A549 (cell line): ENCODE data around the gene STOX1. TPM values are rescaled to one million over a fixed set of nuclear protein-coding genes. Genes with fewer than 3 reads are reported as not detected.

ENCODE experiments used
- ATAC-seq, 2 experiments: fragments of 200-7000 bp in 1 of 2; fragments of >200 bp in 1 of 2; cut with Nextera tagmentation in 1 of 2; cut with Tn5 transposase in 1 of 2; 3 replicates each; pipeline versions ENCODE4 v1.8.0 to v1.9.1; 2018 to 2020; ENCODE audit warnings: mild to moderate bottlenecking in 1 of 2, moderate library complexity in 1 of 2
- CTCF ChIA-PET: fragments of 300-600 bp; sonication (Branson Sonifier 250); formaldehyde crosslinking; extraction: SDS; loops from one replicate; lab custom pipeline; 2021; ENCODE audit warnings: antibody characterized with exemption, inconsistent platforms; lab: Yijun Ruan, JAX
- POLR2A ChIA-PET: fragments of 350-600 bp; formaldehyde crosslinking; extraction: SDS; loops from one replicate; lab custom pipeline; 2021; ENCODE audit warnings: antibody characterized with exemption, inconsistent platforms; lab: Yijun Ruan, JAX
- DNase-seq, 2 experiments: peaks; one replicate each; pipeline versions ENCODE4 v3.0.0 to v3.0.0-alpha.2; 2011 to 2016; ENCODE audit warnings: low read depth in 1 of 2, low spot score in 1 of 2
- FAIRE-seq: peaks from 2 replicates; lab custom pipeline; 2011; peaks lifted over from hg19 to GRCh38; lab: Jason Lieb, UNC
- H3K27ac ChIP-seq, 2 experiments: fragments of >200 bp; sonication (Bioruptor Twin); formaldehyde crosslinking; 3 replicates each; pipeline ENCODE4 v1.5.1; 2016 to 2017
- H3K4me1 ChIP-seq: fragments of >200 bp; sonication (Bioruptor Twin); formaldehyde crosslinking; 3 replicates; pipeline ENCODE4 v1.6.1; 2016
- H3K4me2 ChIP-seq: fragments of >200 bp; sonication (Bioruptor Twin); formaldehyde crosslinking; 3 replicates; pipeline ENCODE4 v1.6.1; 2016
- H3K4me3 ChIP-seq: fragments of >200 bp; sonication (Bioruptor Twin); formaldehyde crosslinking; 3 replicates; pipeline ENCODE4 v1.5.1; 2016
- H3K9me3 ChIP-seq: fragments of >200 bp; sonication (Bioruptor Twin); formaldehyde crosslinking; 3 replicates; pipeline ENCODE4 v1.6.1; 2016
- CHD2 ChIP-seq: fragments of 150-350 bp; IDR thresholded peaks from 2 replicates; pipeline ENCODE4 v1.6.1; 2014; ENCODE audit warnings: low read length; ENCODE audit not compliant: partially characterized antibody
- CTCF ChIP-seq: fragments of >200 bp; sonication (Bioruptor Twin); formaldehyde crosslinking; IDR thresholded peaks from 3 replicates; pipeline ENCODE4 v1.5.1; 2016
- EP300 ChIP-seq, 2 experiments: fragments of >200 bp; sonication (Bioruptor Twin); formaldehyde crosslinking; IDR thresholded peaks; 2 replicates in 1 of 2; 3 replicates in 1 of 2; pipeline ENCODE4 v1.6.1; 2016 to 2017
- HDAC2 ChIP-seq: fragments of 200-600 bp; sonication (generic); IDR thresholded peaks from 2 replicates; pipeline ENCODE4 v1.6.1; 2016
- HES2 ChIP-seq: fragments of >200 bp; sonication (Bioruptor Twin); formaldehyde crosslinking; IDR thresholded peaks from 2 replicates; pipeline ENCODE4 v1.6.1; 2016
- HEYL ChIP-seq: fragments of 250-450 bp; sonication (Bioruptor Pico); IDR thresholded peaks from 2 replicates; pipeline ENCODE4 v1.8.0; 2021; ENCODE audit warnings: mild to moderate bottlenecking, moderate library complexity
- HOXA7 ChIP-seq: fragments of 250-450 bp; sonication (Bioruptor Pico); IDR thresholded peaks from 2 replicates; pipeline ENCODE4 v1.5.0; 2020; ENCODE audit warnings: mild to moderate bottlenecking, moderate library complexity
- JUN ChIP-seq, 2 experiments: fragments of >200 bp; sonication (Bioruptor Twin); formaldehyde crosslinking; IDR thresholded peaks; 2 replicates in 1 of 2; 3 replicates in 1 of 2; pipeline ENCODE4 v1.6.1; 2016 to 2017
- KDM1A ChIP-seq: fragments of 200-600 bp; sonication (generic); IDR thresholded peaks from 2 replicates; pipeline ENCODE4 v1.6.1; 2016; ENCODE audit warnings: low read depth, mild to moderate bottlenecking
- KDM5A ChIP-seq: fragments of 200-600 bp; sonication (generic); IDR thresholded peaks from 2 replicates; pipeline ENCODE4 v1.6.1; 2016; ENCODE audit warnings: antibody characterized with exemption, mild to moderate bottlenecking
- MYC ChIP-seq: IDR thresholded peaks from 2 replicates; pipeline ENCODE4 v1.6.1; 2012; ENCODE audit warnings: mild to moderate bottlenecking, inconsistent platforms, low read length, improper control_type of control experiment, borderline replicate concordance
- NPAS2 ChIP-seq: fragments of 250-450 bp; sonication (Bioruptor Pico); IDR thresholded peaks from 2 replicates; pipeline ENCODE4 v1.8.0; 2022; ENCODE audit warnings: mild to moderate bottlenecking, moderate library complexity, borderline replicate concordance
- POLR2A ChIP-seq: IDR thresholded peaks from 2 replicates; pipeline ENCODE4 v1.6.1; 2012; ENCODE audit warnings: mild to moderate bottlenecking, low read length
- POLR2AphosphoS2 ChIP-seq: conservative IDR thresholded peaks from 2 replicates; pipeline ENCODE4 v1.6.1; 2012; ENCODE audit warnings: low read length, improper control_type of control experiment, inconsistent platforms
- RNF2 ChIP-seq: fragments of 200-600 bp; sonication (generic); IDR thresholded peaks from 2 replicates; pipeline ENCODE4 v1.6.1; 2016; ENCODE audit warnings: low read depth, mild to moderate bottlenecking, antibody characterized with exemption, moderate library complexity, borderline replicate concordance
- SMC3 ChIP-seq: fragments of >200 bp; sonication (Bioruptor Twin); formaldehyde crosslinking; IDR thresholded peaks from 3 replicates; pipeline ENCODE4 v1.6.1; 2018; ENCODE audit warnings: inconsistent platforms
- ZC3H11A ChIP-seq: fragments of 450-650 bp; IDR thresholded peaks from 2 replicates; pipeline ENCODE4 v1.6.1; 2014; ENCODE audit warnings: antibody characterized with exemption, mild to moderate bottlenecking
- ZFP36 ChIP-seq: fragments of 450-650 bp; IDR thresholded peaks from 2 replicates; pipeline ENCODE4 v1.6.1; 2014; ENCODE audit warnings: borderline replicate concordance; ENCODE audit not compliant: partially characterized antibody
- ZSCAN20 ChIP-seq: fragments of 250-450 bp; sonication (Bioruptor Pico); IDR thresholded peaks from 2 replicates; pipeline ENCODE4 v1.8.0; 2022; ENCODE audit warnings: mild to moderate bottlenecking, moderate library complexity
- WGBS: methylation state at CpG from one replicate; pipeline ENCODE4 v1.1.6; 2017; ENCODE audit errors: missing lambda C conversion rate; 5-methylcytosine and 5-hydroxymethylcytosine counted together
- polyA plus RNA-seq, 4 experiments: library from polyadenylated mRNA; depleted of rRNA in 3 of 4; stranded (reverse); fragments of >200 nt; fragmentation: RNase III in 1 of 4; extraction: RNeasy Plus Mini Kit Qiagen cat#74134 plus additional on column Dnase treatment in 1 of 4; gene quantifications; 2 replicates in 3 of 4; 3 replicates in 1 of 4; pipeline ENCODE4 v1.2.3, GENCODE V29; 2011 to 2017
- TF ChIP-seq, protein P1 (sequence below): IDR thresholded peaks from 2 replicates; pipeline ENCODE4 v1.6.1; 2012; ENCODE audit warnings: low read depth, borderline replicate concordance
- TF ChIP-seq, protein P2 (sequence below): IDR thresholded peaks from 2 replicates; pipeline ENCODE4 v1.6.1; 2012
- TF ChIP-seq, protein P3 (sequence below): fragments of >200 bp; sonication (Bioruptor Twin); formaldehyde crosslinking; IDR thresholded peaks from 3 replicates; pipeline ENCODE4 v1.6.1; 2016
- TF ChIP-seq, protein P4 (sequence below): fragments of 450-650 bp; IDR thresholded peaks from 2 replicates; pipeline ENCODE4 v1.6.1; 2014; ENCODE audit warnings: antibody characterized with exemption

The STOX1 gene
- polyA plus RNA-seq, 2 of the 4 experiments (the other 2 are of a cell fraction): 0.94 to 1.6 TPM

GRCh38 chr10:68901105-68901927 is 74.0 kb downstream of the STOX1 start, which contains the start of gene DDX50:
Gene DDX50, plus strand, starts transcription at chr10:68901315. Its CDS starts 70 bp downstream, at chr10:68901385.
- peak within 1 kb of the TSS; percentile 91 for H3K4me3 ChIP-seq
- ATAC-seq (peak; percentile 97 to 98), DNase-seq (peak; percentile 89 to 99), FAIRE-seq (peak; percentile 72)
- H3K27ac ChIP-seq: peak within 1 kb of the TSS; percentile 95 to 96
- ChIA-PET CTCF (interaction anchor here (1.3 kb wide), 1 partner anchor 105 kb away, joined by 4 read pairs; no protein-coding TSS in a partner anchor), POLR2A (interaction anchor here (1.0 kb wide), 2 partner anchors 54 to 74 kb away, joined by 3 to 6 read pairs; partner anchors contain the start of gene STOX1)
- 1% methylated on average over 39 of the region's 47 CpGs for whole genome bisulfite sequencing
- peaks cover 9% of the 10 kb centered on the region; the same call in 2 of the 3 replicates for H3K4me1 ChIP-seq
- TF ChIP-seq, protein P1, sequence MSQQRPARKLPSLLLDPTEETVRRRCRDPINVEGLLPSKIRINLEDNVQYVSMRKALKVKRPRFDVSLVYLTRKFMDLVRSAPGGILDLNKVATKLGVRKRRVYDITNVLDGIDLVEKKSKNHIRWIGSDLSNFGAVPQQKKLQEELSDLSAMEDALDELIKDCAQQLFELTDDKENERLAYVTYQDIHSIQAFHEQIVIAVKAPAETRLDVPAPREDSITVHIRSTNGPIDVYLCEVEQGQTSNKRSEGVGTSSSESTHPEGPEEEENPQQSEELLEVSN: no peak; the same call in 1 of the 2 replicates
- TF ChIP-seq, protein P2, sequence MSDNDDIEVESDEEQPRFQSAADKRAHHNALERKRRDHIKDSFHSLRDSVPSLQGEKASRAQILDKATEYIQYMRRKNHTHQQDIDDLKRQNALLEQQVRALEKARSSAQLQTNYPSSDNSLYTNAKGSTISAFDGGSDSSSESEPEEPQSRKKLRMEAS: peak; percentile 39
- no peak for TF ChIP-seq SMC3
- TF ChIP-seq POLR2A: peak; percentile 83
- no peak for TF ChIP-seq EP300 (IDR thresholded peaks at IDR 0.05)
- peak; percentile 17; the same call in 1 of the 2 replicates for TF ChIP-seq MYC
- no peak for TF ChIP-seq CHD2
- TF ChIP-seq ZFP36: no peak
- no peak for TF ChIP-seq NPAS2 (CRISPR knock-in tag)
- TF ChIP-seq, protein P3, sequence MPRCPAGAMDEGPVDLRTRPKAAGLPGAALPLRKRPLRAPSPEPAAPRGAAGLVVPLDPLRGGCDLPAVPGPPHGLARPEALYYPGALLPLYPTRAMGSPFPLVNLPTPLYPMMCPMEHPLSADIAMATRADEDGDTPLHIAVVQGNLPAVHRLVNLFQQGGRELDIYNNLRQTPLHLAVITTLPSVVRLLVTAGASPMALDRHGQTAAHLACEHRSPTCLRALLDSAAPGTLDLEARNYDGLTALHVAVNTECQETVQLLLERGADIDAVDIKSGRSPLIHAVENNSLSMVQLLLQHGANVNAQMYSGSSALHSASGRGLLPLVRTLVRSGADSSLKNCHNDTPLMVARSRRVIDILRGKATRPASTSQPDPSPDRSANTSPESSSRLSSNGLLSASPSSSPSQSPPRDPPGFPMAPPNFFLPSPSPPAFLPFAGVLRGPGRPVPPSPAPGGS: peak; percentile 61
- TF ChIP-seq JUN (IDR thresholded peaks at IDR 0.05): peak in 1 of 2 experiments; percentile 81; a peak in 3 of 5 replicates
- no peak for TF ChIP-seq HEYL (CRISPR knock-in tag)
- TF ChIP-seq HDAC2: no peak
- TF ChIP-seq KDM5A: 0 out of 2 replicates have a peak, but pooled peaks have one; percentile 34
- TF ChIP-seq HOXA7 (CRISPR knock-in tag): no peak
- TF ChIP-seq RNF2: no peak
- TF ChIP-seq ZSCAN20 (CRISPR knock-in tag): no peak
- no peak for TF ChIP-seq HES2
- TF ChIP-seq POLR2AphosphoS2: no peak
- TF ChIP-seq, protein P4, sequence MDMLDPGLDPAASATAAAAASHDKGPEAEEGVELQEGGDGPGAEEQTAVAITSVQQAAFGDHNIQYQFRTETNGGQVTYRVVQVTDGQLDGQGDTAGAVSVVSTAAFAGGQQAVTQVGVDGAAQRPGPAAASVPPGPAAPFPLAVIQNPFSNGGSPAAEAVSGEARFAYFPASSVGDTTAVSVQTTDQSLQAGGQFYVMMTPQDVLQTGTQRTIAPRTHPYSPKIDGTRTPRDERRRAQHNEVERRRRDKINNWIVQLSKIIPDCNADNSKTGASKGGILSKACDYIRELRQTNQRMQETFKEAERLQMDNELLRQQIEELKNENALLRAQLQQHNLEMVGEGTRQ: no peak
- TF ChIP-seq CTCF: no peak
- no peak for TF ChIP-seq KDM1A
- no peak for TF ChIP-seq ZC3H11A
- H3K9me3 ChIP-seq: no peaks in the 10 kb centered on the region
- H3K4me2 ChIP-seq: peak within 1 kb of the TSS; percentile 94
